Omental fat pad (tissue), 4 donors: ENCODE data around the gene TUBB4B. TPM values are rescaled to one million over a fixed set of nuclear protein-coding genes. Genes with fewer than 3 reads are reported as not detected.
A peak's percentile ranks its signal among the peaks of the same experiment; 100 is the strongest.

Experiments used
- ATAC-seq: fragments of 150-250 bp; one replicate; pipeline ENCODE4 v1.9.1; 2016; ENCODE audit warnings: mild to moderate bottlenecking, moderate library complexity; ENCODE audit not compliant: low FRiP score
- DNase-seq: peaks from one replicate; pipeline ENCODE4 v3.0.0-alpha.2; 2019; ENCODE audit warnings: low spot score
- total RNA-seq, 4 donors: library from RNA; depleted of rRNA; stranded (reverse); fragments of >200 nt; gene quantifications; one replicate each; pipeline ENCODE4 v1.1.0, GENCODE V29; 2016
- TF ChIP-seq, protein P1 (sequence below), 3 donors: fragments of 450-650 bp; IDR thresholded peaks; one replicate each; pipeline ENCODE4 v1.5.1; 2016 to 2017; ENCODE audit warnings: antibody characterized with exemption in 3 of 3, mild to moderate bottlenecking in 3 of 3, moderate library complexity in 2 of 3

Gene TUBB4B
- total RNA-seq, 4 donors from 2014 or later = 197 to 452 (median 288) TPM

DNA sequence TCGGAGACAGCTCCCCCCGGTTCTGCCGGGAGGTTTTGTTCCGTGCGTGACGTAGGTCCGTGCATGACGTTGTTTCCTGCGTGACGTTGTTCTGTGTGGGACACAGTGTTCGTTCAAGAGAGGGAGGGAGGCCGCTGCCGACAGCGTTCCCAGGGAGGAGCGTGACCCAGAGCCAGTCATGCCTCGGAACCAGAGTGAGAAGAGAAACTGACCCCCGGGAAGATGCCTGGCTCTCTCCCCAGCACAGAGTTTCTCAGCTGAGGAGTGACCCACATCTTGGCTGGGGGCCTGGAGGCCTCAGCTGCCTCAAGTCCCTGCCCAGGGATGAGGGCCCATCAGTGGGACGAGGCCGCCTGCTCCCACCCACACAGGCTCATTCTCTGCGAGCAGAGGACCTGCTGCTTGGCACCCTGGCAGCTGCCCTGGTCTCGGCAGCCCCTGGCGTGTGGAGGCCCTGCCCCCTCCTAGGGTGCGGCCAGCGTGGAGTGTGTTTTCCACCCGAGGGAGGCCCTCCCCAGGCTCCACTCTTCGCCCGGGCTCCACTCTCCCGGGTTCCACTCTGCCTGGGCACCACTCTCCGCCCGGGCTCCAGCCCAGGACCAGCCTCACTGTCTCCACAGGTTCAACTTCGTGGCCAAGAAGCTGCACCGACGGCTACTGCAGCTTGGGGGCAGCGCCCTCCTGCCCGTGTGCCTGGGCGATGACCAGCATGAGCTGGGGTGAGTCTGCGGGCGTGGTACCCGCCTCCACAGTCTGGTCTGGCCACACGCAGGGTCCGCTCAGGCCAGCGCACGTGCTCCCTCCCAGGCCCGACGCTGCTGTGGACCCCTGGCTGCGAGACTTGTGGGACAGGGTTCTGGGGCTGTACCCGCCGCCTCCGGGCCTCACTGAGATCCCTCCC is 27.7 kb upstream of the TUBB4B start:
- DNase-seq (no peak), ATAC-seq (no peak)
- TF ChIP-seq, protein P1, sequence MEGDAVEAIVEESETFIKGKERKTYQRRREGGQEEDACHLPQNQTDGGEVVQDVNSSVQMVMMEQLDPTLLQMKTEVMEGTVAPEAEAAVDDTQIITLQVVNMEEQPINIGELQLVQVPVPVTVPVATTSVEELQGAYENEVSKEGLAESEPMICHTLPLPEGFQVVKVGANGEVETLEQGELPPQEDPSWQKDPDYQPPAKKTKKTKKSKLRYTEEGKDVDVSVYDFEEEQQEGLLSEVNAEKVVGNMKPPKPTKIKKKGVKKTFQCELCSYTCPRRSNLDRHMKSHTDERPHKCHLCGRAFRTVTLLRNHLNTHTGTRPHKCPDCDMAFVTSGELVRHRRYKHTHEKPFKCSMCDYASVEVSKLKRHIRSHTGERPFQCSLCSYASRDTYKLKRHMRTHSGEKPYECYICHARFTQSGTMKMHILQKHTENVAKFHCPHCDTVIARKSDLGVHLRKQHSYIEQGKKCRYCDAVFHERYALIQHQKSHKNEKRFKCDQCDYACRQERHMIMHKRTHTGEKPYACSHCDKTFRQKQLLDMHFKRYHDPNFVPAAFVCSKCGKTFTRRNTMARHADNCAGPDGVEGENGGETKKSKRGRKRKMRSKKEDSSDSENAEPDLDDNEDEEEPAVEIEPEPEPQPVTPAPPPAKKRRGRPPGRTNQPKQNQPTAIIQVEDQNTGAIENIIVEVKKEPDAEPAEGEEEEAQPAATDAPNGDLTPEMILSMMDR (IDR thresholded peaks at IDR 0.05) = no peak

DNA sequence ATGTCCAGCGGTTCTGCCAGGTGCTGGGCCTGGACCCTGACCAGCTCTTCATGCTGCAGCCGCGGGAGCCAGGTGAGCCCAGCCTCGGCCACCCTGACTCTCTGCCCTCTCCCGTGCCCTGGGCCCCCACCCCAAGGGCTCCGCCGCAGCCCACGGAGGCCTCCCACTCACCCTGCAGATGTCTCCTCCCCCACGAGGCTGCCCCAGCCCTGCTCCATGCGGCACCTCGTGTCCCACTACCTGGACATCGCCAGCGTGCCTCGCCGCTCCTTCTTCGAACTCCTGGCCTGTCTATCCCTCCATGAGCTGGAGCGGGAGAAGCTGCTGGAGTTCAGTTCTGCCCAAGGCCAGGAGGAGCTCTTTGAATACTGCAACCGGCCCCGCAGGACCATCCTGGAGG is 26.5 kb upstream of the TUBB4B start:
- ATAC-seq (no peak), DNase-seq (no peak)
- TF ChIP-seq, protein P1 (IDR thresholded peaks at IDR 0.05) = no peak

DNA sequence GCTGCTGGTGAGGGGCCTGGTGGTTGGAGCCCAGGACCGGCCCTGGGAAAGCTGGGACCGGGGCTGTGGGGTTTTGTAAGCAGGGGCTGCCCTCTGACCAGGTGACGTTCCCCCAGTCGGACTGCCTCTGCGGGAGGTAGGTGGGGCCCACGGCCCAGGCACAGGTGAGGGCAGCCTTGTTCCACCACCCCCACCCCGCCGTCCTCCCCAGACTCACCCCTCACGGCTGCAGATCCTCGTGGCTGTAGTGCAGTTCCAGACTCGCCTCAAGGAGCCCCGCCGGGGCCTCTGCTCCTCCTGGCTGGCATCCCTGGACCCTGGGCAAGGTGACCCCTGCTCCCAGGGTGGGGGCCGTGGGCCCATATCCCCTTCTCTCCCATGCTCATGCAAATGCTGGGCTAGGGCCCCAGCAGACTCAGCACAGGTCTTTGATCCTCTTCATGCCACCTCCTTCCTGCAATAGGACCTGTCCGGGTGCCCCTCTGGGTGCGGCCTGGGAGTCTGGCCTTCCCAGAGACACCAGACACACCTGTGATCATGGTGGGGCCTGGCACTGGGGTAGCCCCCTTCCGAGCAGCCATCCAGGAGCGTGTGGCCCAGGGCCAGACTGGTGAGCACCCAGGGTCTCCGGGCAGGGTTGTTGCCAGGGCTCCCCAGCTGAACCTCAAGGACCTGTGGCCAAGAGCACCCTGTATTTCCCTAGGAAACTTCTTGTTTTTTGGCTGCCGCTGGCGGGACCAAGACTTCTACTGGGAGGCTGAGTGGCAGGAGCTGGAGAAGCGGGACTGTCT is 25.7 kb upstream of the TUBB4B start:
- TF ChIP-seq, protein P1 (IDR thresholded peaks at IDR 0.05) = no peak
- DNase-seq (no peak), ATAC-seq (no peak)

DNA sequence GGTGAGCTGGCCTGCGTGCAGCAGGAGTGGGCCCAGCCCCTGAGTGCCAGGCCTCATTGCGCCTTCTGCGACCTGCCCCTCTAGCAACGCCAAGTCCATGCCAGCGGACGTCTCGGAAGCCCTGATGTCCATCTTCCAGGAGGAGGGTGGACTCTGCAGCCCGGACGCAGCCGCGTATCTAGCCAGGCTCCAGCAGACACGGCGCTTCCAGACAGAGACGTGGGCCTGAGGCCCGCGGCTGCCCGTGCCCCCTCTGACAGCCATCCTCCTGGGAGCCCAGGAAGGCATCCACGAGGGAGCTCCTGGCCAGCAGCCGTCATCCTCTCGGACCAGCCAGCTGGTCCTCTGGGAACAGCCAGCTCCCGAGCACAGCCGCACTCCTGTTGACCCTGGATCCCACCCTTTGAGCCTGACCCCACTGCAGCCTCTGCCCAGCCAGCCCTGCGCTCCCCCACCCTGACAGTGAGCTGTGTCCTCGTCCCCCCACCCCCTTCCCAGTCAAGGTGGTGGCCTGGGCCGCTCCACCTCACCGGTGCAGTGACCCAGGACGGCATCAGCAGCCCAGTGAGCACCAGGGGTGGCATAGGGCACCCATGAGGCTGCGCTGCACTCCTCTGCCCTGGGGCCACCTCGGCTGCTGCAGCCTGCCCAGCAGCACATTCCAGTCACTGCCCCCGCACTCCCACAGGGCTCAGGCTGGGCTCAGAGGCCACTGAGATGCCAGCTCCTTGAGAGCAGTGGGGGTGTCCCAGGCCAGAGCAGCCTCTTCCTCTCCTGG is 24.7 kb upstream of the TUBB4B start:
- TF ChIP-seq, protein P1 (IDR thresholded peaks at IDR 0.05) = no peak
- DNase-seq = no peak
- ATAC-seq = no peak

DNA sequence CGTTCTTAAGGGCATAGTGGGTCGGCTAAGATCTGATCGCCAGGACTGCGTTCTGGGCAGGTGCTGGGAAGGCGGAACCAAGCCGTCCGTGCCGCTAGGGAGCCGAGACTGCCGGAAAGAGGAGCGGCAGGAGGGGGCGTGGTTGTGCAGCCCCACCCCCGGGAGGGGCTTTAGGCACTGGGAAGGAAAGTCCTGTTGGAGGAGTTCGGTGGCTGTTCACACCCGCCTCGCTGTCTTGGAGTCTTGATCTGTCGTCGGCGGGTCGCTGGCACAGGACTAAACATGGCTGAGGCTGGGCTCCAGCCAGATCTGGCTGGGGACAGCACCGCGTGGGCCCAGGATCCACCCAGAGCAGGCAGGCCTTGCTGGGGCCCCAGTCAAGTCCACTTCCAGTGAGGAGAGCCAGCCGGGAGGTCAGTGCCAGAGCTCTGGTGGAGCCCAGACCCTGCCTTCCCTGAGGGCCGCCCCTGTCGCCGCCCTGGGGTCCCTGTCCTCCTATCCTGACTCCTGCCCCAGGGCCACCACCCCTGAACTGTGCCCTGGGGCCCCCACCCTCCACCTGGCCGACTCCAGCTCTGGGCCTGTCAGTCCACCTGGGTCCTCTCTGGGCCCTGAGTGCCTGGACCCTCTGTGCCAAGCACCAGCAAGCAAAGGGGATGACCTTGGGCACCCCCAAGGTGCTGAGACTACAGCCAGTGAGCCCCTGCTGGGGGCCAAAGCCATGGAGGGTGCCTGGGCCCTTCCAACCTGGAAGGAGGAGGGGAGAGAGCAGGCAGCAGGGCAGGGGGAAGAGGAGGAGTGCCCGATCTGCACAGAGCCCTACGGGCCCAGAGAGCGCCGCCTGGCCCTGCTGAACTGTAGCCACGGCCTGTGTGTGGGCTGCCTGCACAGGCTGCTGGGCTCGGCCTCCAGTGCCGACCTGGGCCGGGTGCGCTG is 23.5 kb upstream of the TUBB4B start:
- TF ChIP-seq, protein P1 (IDR thresholded peaks at IDR 0.05) = no peak
- peak; percentile 44 for DNase-seq
- ATAC-seq = peak; percentile 69
